HepG2 (cell line): ENCODE data around the gene FXR2. TPM values are rescaled to one million over a fixed set of nuclear protein-coding genes. Genes with fewer than 3 reads are reported as not detected.

ENCODE experiments used
- AKNA ChIP-seq: sonication (generic); formaldehyde crosslinking; IDR thresholded peaks from 2 replicates; pipeline ENCODE4 v1.4.0; 2020; ENCODE audit warnings: missing genetic modification reagents, borderline replicate concordance
- KLF15 ChIP-seq: sonication (generic); formaldehyde crosslinking; IDR thresholded peaks from 2 replicates; pipeline ENCODE4 v1.8.1; 2023; ENCODE audit warnings: borderline replicate concordance, mild to moderate bottlenecking, inconsistent platforms, missing genetic modification reagents, mixed read lengths
- MEIS2 ChIP-seq: sonication (generic); formaldehyde crosslinking; IDR thresholded peaks from 2 replicates; pipeline ENCODE4 v1.9.0; 2021; ENCODE audit warnings: mild to moderate bottlenecking, missing genetic modification reagents
- NR2F1 ChIP-seq, 2 experiments: fragments of 450-650 bp in 1 of 2; formaldehyde crosslinking in 1 of 2; IDR thresholded peaks; 2 replicates each; pipeline versions ENCODE4 v1.5.0 to v1.6.1; 2016 to 2020; ENCODE audit warnings: mild to moderate bottlenecking in 1 of 2, missing compliant biosample characterization in 1 of 2, missing genetic modification reagents in 1 of 2, moderate library complexity in 1 of 2
- POGZ ChIP-seq: sonication (generic); formaldehyde crosslinking; IDR thresholded peaks from 2 replicates; pipeline ENCODE4 v1.4.0; 2020; ENCODE audit warnings: mild to moderate bottlenecking, missing genetic modification reagents
- SP140L ChIP-seq: sonication (generic); formaldehyde crosslinking; IDR thresholded peaks from 2 replicates; pipeline ENCODE4 v1.4.0; 2020; ENCODE audit warnings: missing genetic modification reagents, borderline replicate concordance
- SRSF1 ChIP-seq: fragments of 200-400 bp; formaldehyde crosslinking; optimal IDR thresholded peaks from 2 replicates; pipeline ENCODE3; 2017; ENCODE audit warnings: mild to moderate bottlenecking, low read depth, low read length, moderate library complexity
- TCF7L2 ChIP-seq: IDR thresholded peaks from 2 replicates; pipeline ENCODE4 v1.6.1; 2011; ENCODE audit warnings: mild to moderate bottlenecking, low read depth, low read length, moderate library complexity
- TOPORS ChIP-seq: sonication (generic); formaldehyde crosslinking; IDR thresholded peaks from 2 replicates; pipeline ENCODE4 v1.8.0; 2023; ENCODE audit warnings: mild to moderate bottlenecking, missing genetic modification reagents
- ZNF317 ChIP-seq: sonication (generic); formaldehyde crosslinking; IDR thresholded peaks from 2 replicates; pipeline ENCODE4 v1.5.0; 2020; ENCODE audit warnings: mild to moderate bottlenecking, missing genetic modification reagents
- ZNF367 ChIP-seq: sonication (generic); formaldehyde crosslinking; IDR thresholded peaks from 2 replicates; pipeline ENCODE4 v1.4.0; 2020; ENCODE audit warnings: missing genetic modification reagents, borderline replicate concordance
- ZNF558 ChIP-seq: sonication (generic); formaldehyde crosslinking; IDR thresholded peaks from 2 replicates; pipeline ENCODE4 v1.9.0; 2022; ENCODE audit warnings: mild to moderate bottlenecking, missing genetic modification reagents, borderline replicate concordance
- ZNF704 ChIP-seq: sonication (generic); formaldehyde crosslinking; IDR thresholded peaks from 2 replicates; pipeline ENCODE4 v1.8.1; 2023; ENCODE audit warnings: mild to moderate bottlenecking, inconsistent platforms, moderate library complexity, missing genetic modification reagents, borderline replicate concordance
- polyA plus RNA-seq, 8 experiments: library from polyadenylated mRNA; depleted of rRNA in 3 of 8; stranded (reverse) in 7 of 8; unstranded in 1 of 8; fragments of >200 nt; fragmentation: Illumina TruSeq in 4 of 8; extraction: Trizol in 4 of 8; gene quantifications; 2 replicates each; pipeline versions ENCODE4 v1.2.1 to v1.2.3, GENCODE V29; 2011 to 2016; ENCODE audit warnings: low read depth in 4 of 8, missing spikeins in 1 of 8, mixed read lengths in 1 of 8; ENCODE audit not compliant: insufficient read depth in 1 of 8
- total RNA-seq, 5 experiments: library from RNA; depleted of rRNA; stranded (reverse); fragments of >200 nt; fragmentation: Illumina TruSeq; extraction: Trizol; gene quantifications; 2 replicates each; pipeline ENCODE4 v1.2.3, GENCODE V29; 2016; ENCODE audit warnings: low read depth in 1 of 5
- TF ChIP-seq, protein P1 (sequence below): sonication (generic); formaldehyde crosslinking; IDR thresholded peaks from 2 replicates; pipeline ENCODE4 v1.9.0; 2021; ENCODE audit warnings: missing genetic modification reagents, borderline replicate concordance
- TF ChIP-seq, protein P2 (sequence below): sonication (generic); formaldehyde crosslinking; IDR thresholded peaks from 2 replicates; pipeline ENCODE4 v1.4.0; 2020; ENCODE audit warnings: missing genetic modification reagents, mild to moderate bottlenecking, borderline replicate concordance

The FXR2 gene
- total and polyA plus RNA-seq, 2 of the 13 experiments (the other 11 are each of a cell fraction or from before 2014, with no cell fraction given), result 20.9 to 24.4 TPM

GRCh38 chr17:7579001-7579833 lies 35.5 kb downstream of the FXR2 start, which contains the start of gene CD68 (continued):
- TF ChIP-seq SP140L (CRISPR knock-in tag) (no peak; the same call in 1 of the 2 replicates), ZNF704 (CRISPR knock-in tag) (no peak), POGZ (peak; percentile 43; the same call in 1 of the 2 replicates), AKNA (CRISPR knock-in tag) (0 out of 2 replicates have a peak, but pooled peaks have one; percentile 13), TOPORS (no peak), KLF15 (CRISPR knock-in tag) (0 out of 2 replicates have a peak, but pooled peaks have one; percentile 45), ZNF367 (0 out of 2 replicates have a peak, but pooled peaks have one; percentile 14), ZNF317 (CRISPR knock-in tag) (peak; percentile 44; the same call in 1 of the 2 replicates), NR2F1 (CRISPR knock-in tag; IDR thresholded peaks at IDR 0.05) (no peak; a peak in 2 of 4 replicates), TCF7L2 (no peak), MEIS2 (CRISPR knock-in tag) (no peak; the same call in 1 of the 2 replicates), ZNF558 (peak; percentile 56; the same call in 1 of the 2 replicates), SRSF1 (no peak)
- TF ChIP-seq, protein P1, sequence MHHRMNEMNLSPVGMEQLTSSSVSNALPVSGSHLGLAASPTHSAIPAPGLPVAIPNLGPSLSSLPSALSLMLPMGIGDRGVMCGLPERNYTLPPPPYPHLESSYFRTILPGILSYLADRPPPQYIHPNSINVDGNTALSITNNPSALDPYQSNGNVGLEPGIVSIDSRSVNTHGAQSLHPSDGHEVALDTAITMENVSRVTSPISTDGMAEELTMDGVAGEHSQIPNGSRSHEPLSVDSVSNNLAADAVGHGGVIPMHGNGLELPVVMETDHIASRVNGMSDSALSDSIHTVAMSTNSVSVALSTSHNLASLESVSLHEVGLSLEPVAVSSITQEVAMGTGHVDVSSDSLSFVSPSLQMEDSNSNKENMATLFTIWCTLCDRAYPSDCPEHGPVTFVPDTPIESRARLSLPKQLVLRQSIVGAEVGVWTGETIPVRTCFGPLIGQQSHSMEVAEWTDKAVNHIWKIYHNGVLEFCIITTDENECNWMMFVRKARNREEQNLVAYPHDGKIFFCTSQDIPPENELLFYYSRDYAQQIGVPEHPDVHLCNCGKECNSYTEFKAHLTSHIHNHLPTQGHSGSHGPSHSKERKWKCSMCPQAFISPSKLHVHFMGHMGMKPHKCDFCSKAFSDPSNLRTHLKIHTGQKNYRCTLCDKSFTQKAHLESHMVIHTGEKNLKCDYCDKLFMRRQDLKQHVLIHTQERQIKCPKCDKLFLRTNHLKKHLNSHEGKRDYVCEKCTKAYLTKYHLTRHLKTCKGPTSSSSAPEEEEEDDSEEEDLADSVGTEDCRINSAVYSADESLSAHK (CRISPR knock-in tag), result no peak; the same call in 1 of the 2 replicates
- TF ChIP-seq, protein P2, sequence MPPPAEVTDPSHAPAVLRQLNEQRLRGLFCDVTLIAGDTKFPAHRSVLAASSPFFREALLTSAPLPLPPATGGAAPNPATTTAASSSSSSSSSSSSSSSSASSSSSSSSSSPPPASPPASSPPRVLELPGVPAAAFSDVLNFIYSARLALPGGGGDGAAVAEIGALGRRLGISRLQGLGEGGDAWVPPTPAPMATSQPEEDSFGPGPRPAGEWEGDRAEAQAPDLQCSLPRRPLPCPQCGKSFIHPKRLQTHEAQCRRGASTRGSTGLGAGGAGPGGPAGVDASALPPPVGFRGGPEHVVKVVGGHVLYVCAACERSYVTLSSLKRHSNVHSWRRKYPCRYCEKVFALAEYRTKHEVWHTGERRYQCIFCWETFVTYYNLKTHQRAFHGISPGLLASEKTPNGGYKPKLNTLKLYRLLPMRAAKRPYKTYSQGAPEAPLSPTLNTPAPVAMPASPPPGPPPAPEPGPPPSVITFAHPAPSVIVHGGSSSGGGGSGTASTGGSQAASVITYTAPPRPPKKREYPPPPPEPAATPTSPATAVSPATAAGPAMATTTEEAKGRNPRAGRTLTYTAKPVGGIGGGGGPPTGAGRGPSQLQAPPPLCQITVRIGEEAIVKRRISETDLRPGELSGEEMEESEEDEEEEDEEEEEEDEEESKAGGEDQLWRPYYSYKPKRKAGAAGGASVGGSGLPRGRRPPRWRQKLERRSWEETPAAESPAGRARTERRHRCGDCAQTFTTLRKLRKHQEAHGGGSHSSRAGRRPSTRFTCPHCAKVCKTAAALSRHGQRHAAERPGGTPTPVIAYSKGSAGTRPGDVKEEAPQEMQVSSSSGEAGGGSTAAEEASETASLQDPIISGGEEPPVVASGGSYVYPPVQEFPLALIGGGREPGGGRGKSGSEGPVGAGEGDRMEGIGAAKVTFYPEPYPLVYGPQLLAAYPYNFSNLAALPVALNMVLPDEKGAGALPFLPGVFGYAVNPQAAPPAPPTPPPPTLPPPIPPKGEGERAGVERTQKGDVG (CRISPR knock-in tag), result 0 out of 2 replicates have a peak, but pooled peaks have one; percentile 26
